Neutrophil (primary cell): ENCODE measurements around the gene SKOR1.

Experiments used
- H3K27ac ChIP-seq: fragments of 200-600 bp; sonication (generic); 2 replicates; pipeline ENCODE4 v1.5.1; 2016; ENCODE audit warnings: mild to moderate bottlenecking, moderate library complexity
- H3K27me3 ChIP-seq: fragments of 200-600 bp; sonication (generic); 2 replicates; pipeline ENCODE4 v1.6.0; 2016; ENCODE audit warnings: mild to moderate bottlenecking
- H3K36me3 ChIP-seq: fragments of 200-600 bp; sonication (generic); 2 replicates; pipeline ENCODE4 v1.5.1; 2017
- H3K4me1 ChIP-seq, 2 experiments: fragments of 200-600 bp in 1 of 2; sonication (generic) in 1 of 2; 1 replicate in 1 of 2; 2 replicates in 1 of 2; pipeline versions ENCODE4 v1.5.1 to v1.6.1; 2013 to 2016; ENCODE audit warnings: low read depth in 1 of 2, low read length in 1 of 2, mild to moderate bottlenecking in 1 of 2, moderate library complexity in 1 of 2; ENCODE audit not compliant: control insufficient read depth in 1 of 2, insufficient read depth in 1 of 2
- H3K4me3 ChIP-seq, 2 experiments: fragments of 200-600 bp in 1 of 2; sonication (generic) in 1 of 2; 1 replicate in 1 of 2; 2 replicates in 1 of 2; pipeline ENCODE4 v1.5.1; 2013 to 2016; ENCODE audit warnings: low read depth in 1 of 2, low read length in 1 of 2, mild to moderate bottlenecking in 1 of 2, moderate library complexity in 1 of 2
- H3K9me3 ChIP-seq: fragments of 200-600 bp; sonication (generic); 2 replicates; pipeline ENCODE4 v1.5.1; 2016
- CTCF ChIP-seq: fragments of 200-600 bp; sonication (generic); IDR thresholded peaks from 2 replicates; pipeline ENCODE4 v1.5.1; 2016; ENCODE audit warnings: antibody characterized with exemption

The SKOR1 gene

GRCh38 chr15:67788986-67789385 is 36.3 kb upstream of the SKOR1 start:
- no peaks in the 10 kb centered on the region for H3K36me3 ChIP-seq
- no peaks in the 10 kb centered on the region for H3K27me3 ChIP-seq
- H3K4me1 ChIP-seq, result peaks cover 3 to 8% of the 10 kb centered on the region in 2 experiments
- no peak overlapping the region for H3K27ac ChIP-seq
- TF ChIP-seq CTCF, result no peak
- no peaks in the 10 kb centered on the region for H3K9me3 ChIP-seq
- H3K4me3 ChIP-seq, result no peak overlapping the region

- Histone ChIP-seq H3K4me1 (no peaks in the 10 kb centered on the region), H3K4me3 (no peak overlapping the region), H3K27me3 (no peaks in the 10 kb centered on the region), H3K9me3 (no peaks in the 10 kb centered on the region), H3K27ac (no peak overlapping the region), H3K36me3 (no peaks in the 10 kb centered on the region)
- no peak for TF ChIP-seq CTCF
These were observed 34.5 kb upstream of the SKOR1 start for GRCh38 chr15:67790610-67791319.

GRCh38 chr15:67792250-67792942 is 32.9 kb upstream of the SKOR1 start:
- no peaks in the 10 kb centered on the region for H3K9me3 ChIP-seq
- no peaks in the 10 kb centered on the region for H3K36me3 ChIP-seq
- no peaks in the 10 kb centered on the region for H3K27me3 ChIP-seq
- H3K27ac ChIP-seq, result no peak overlapping the region
- TF ChIP-seq CTCF, result no peak
- no peak overlapping the region for H3K4me3 ChIP-seq
- no peaks in the 10 kb centered on the region for H3K4me1 ChIP-seq

- no peak for TF ChIP-seq CTCF
- Histone ChIP-seq H3K27me3 (no peaks in the 10 kb centered on the region), H3K36me3 (no peaks in the 10 kb centered on the region), H3K4me1 (no peaks in the 10 kb centered on the region), H3K27ac (no peak overlapping the region), H3K9me3 (no peaks in the 10 kb centered on the region), H3K4me3 (no peak overlapping the region)
These were observed 30.3 kb upstream of the SKOR1 start for GRCh38 chr15:67794832-67795574.

GRCh38 chr15:67796196-67797127 is 28.8 kb upstream of the SKOR1 start:
- Histone ChIP-seq H3K4me1 (no peaks in the 10 kb centered on the region), H3K27me3 (no peaks in the 10 kb centered on the region), H3K4me3 (no peak overlapping the region), H3K36me3 (no peaks in the 10 kb centered on the region), H3K27ac (no peak overlapping the region), H3K9me3 (no peaks in the 10 kb centered on the region)
- TF ChIP-seq CTCF, result no peak
